KG1 (cell line): Measurements from ENCODE around the gene PET100.

ENCODE experiments used
- DNase-seq: peaks from one replicate; lab custom pipeline; 2025; lab: John Stamatoyannopoulos, UW

The PET100 gene

GRCh38 chr19:7629347-7630054 is at the start of gene PET100, which contains the start of gene XAB2:
Gene PET100, plus strand, starts transcription at chr19:7629793. Its CDS starts 41 bp downstream, at chr19:7629834.
Gene XAB2, minus strand, starts transcription at chr19:7629545. Its CDS starts 18 bp downstream, at chr19:7629527.
- peak; percentile 97 for DNase-seq

GRCh38 chr19:7582446-7582845 is 47.1 kb upstream of the PET100 start:
- no peak for DNase-seq

- no peak for DNase-seq
Measured at GRCh38 chr19:7589822-7590221, 39.8 kb upstream of the PET100 start.

DNA sequence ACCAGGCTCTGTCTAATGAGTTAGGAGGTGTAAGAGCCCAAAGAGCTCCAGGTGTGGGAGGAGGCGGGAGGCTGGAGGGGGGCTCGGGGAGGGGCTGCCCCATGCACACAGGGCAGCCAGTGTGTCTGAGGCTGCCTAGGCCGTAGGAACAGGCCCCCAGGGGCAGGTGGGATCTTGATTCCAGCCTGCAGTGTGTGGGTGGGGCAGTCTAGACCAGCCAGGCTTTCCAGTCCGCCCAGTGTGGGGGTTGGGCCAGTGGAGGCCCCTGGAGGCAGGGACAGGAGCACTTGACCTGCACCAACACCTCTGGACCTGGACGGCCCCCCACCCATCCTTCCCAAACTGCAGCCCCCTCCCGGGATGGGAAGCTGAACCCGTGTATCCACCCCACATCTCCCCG is 39.3 kb upstream of the PET100 start:
- no peak for DNase-seq

DNA sequence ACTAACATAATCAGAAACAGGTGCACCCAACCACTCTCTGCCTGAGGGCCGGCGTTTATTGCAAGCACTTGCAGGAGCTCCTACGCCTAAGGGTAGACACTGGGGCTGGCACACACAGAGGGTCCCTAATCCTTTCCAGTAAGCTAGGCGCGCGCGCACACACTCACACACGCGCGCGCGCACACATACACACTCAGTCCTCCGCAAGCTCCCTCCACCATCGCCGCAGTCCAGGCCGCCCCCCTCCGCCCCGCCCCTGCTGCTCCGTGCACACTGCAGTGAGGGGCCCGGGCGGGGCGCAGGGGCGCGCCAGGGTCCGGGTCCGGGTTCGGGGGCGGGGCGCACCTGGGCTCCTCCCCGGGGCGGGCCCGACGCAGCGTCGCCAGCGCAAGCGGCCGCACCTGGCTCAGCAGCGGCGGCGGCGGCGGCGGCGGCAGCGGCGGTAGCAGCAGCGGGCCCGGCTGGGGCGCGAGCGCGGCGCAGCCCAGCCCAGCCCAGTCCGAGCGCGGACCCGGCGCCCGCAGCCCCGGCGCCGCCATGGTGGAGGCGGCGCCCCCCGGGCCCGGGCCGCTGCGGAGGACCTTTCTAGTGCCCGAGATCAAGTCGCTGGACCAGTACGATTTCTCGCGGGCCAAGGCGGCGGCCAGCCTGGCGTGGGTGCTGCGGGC is 34.0 kb upstream of the PET100 start, which contains the start of gene CAMSAP3:
Gene CAMSAP3 (plus strand): TSS at position 398 of the 668 bp plus-strand sequence. CDS start 140 bp downstream, at position 538.
- DNase-seq: no peak

- DNase-seq: no peak
Measured at GRCh38 chr19:7596211-7596937, 33.2 kb upstream of the PET100 start.

- no peak for DNase-seq
Measured at GRCh38 chr19:7597689-7598088, 31.9 kb upstream of the PET100 start.

- DNase-seq: no peak
Measured at GRCh38 chr19:7598180-7598579, 31.4 kb upstream of the PET100 start.

- DNase-seq: no peak
Measured at GRCh38 chr19:7600721-7601120, 28.9 kb upstream of the PET100 start.

- DNase-seq: no peak
Measured at GRCh38 chr19:7602240-7602934, 27.2 kb upstream of the PET100 start.

DNA sequence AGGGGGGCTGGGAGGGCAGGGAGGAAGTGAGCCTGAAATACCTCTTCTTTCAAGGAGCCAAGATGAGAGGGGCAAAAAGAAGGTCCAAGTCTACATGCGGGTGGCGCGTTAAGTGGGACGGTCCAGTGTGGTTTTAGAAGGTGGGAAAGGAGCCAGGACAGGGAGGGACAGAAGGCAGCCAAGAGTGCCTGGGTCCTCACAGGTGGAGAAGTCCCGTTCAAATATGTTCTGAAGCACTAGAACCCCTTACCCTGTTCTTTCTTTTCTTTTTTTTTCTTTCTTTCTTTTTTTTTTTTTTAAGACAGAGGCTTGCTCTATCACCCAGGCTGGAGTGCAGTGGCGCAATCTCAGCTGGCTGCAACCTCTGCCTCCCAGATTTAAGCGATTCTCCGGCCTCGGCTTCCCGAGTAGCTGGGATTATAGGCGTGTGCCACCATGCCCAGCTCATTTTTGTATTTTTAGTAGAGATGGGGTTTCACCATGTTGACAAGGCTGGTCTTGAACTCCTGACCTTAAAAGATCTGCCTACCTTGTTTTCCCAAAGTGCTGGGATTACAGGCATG is 26.6 kb upstream of the PET100 start:
- no peak for DNase-seq

- no peak for DNase-seq
Measured at GRCh38 chr19:7603919-7604318, 25.7 kb upstream of the PET100 start.

- DNase-seq: no peak
Measured at GRCh38 chr19:7605490-7606222, 23.9 kb upstream of the PET100 start.

- no peak for DNase-seq
Measured at GRCh38 chr19:7606289-7606688, 23.3 kb upstream of the PET100 start.

GRCh38 chr19:7607212-7607873 is 22.2 kb upstream of the PET100 start:
- no peak for DNase-seq

DNA sequence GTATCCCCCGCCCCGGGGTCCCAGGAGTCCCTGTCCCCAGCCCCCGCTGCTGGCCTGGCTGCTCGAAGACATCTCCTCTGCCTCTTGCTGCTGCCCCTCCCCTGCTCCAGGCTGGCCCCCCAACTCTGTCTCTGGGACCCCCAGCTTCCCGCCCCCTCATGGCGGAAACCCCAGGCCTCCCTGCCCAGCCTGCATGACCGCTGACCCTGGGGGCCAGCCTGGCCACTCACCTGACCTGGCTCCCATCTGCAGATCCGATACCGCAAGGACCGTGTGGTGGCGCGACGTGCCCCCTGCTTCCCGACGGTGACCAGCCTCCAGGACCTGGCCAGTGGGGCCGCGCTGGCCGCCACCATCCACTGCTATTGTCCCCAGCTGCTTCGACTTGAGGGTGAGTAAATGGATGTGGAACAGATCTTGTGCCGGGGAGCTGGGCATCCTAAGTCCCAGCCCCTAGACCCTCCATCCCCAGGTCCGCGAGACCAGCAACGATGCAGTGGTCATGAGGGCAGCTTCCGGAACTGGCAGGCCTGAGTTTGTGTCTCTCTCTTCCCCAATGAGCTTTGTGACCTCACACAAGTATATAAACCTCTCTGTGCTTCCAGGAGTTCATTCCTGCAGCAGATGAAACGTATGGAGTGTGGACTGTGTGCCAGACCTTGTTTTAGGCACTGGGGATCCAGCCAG is 21.6 kb upstream of the PET100 start:
- DNase-seq: no peak

- DNase-seq: no peak
Measured at GRCh38 chr19:7610491-7611240, 18.9 kb upstream of the PET100 start.

DNA sequence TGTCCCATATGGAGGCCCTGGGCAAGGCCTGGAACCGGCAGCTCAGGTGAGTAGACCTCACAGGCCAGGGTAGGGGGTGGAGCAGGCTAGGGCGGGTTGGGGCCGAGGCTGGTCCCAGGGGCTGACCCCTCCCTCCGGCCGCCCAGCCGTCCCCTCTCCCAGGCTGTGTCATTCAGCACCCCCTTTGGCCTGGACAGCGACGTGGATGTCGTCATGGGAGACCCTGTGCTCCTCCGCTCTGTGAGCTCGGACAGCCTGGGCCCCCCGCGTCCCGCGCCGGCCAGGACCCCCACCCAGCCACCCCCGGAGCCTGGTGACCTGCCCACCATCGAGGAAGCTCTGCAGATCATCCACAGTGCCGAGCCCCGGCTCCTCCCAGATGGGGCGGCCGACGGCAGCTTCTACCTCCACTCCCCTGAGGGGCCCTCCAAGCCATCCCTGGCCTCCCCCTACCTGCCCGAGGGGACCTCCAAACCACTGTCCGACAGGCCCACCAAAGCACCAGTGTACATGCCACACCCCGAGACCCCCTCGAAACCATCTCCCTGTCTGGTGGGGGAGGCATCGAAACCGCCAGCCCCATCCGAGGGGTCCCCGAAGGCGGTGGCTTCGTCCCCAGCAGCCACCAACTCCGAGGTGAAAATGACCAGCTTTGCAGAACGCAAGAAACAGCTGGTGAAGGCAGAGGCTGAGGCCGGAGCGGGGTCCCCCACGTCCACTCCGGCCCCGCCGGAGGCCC is 17.9 kb upstream of the PET100 start:
- DNase-seq: no peak
